Endometrial microvascular endothelial cells (primary cell): ENCODE measurements around the gene PTPRJ. TPM values are rescaled to one million over a fixed set of nuclear protein-coding genes. Genes with fewer than 3 reads are reported as not detected.
"Not testable (repeated sequence)": the region's sequence is repeated elsewhere in the genome, so short reads cannot be mapped to it uniquely, and the experiment has no call there.

Experiments used
- in situ Hi-C: cut with HindIII; loops from 2 replicates; pipeline ENCODE4 v1.10.0; 2017; ENCODE audit warnings: low sequenced_read_pairs, low pct_unique_long_range_greater_than_20kb; ENCODE audit errors: inconsistent ontology term
- total RNA-seq: library from RNA; depleted of rRNA; stranded (reverse); fragments of >200 nt; gene quantifications from one replicate; pipeline ENCODE4 v1.2.3, GENCODE V29; 2015; ENCODE audit errors: inconsistent ontology term

Gene PTPRJ
- total RNA-seq, 1 donor from 2014 or later: 10.8 TPM

GRCh38 chr11:48165426-48165825, 185.1 kb downstream of the PTPRJ start:
- in situ Hi-C loops: no loop called here

- in situ Hi-C loops: no loop called here
Observed at GRCh38 chr11:48167380-48167779, 187.0 kb downstream of the PTPRJ start.

- in situ Hi-C loops: no loop called here
Observed at GRCh38 chr11:48168815-48169214, 188.5 kb downstream of the PTPRJ start.

- in situ Hi-C loops: no loop called here
Observed at GRCh38 chr11:48169259-48169658, 188.9 kb downstream of the PTPRJ start.

GRCh38 chr11:48169717-48170116, 189.4 kb downstream of the PTPRJ start:
- in situ Hi-C loops: no loop called here

GRCh38 chr11:48170241-48171233, 190.2 kb downstream of the PTPRJ start:
- in situ Hi-C loops: no loop called here

GRCh38 chr11:48172818-48173609, 192.7 kb downstream of the PTPRJ start:
- in situ Hi-C loops: no loop called here

- in situ Hi-C loops: no loop called here
Observed at GRCh38 chr11:48177661-48178060, 197.3 kb downstream of the PTPRJ start.

- in situ Hi-C loops: no loop called here
Observed at GRCh38 chr11:48180627-48181026, 200.3 kb downstream of the PTPRJ start.

- in situ Hi-C loops: no loop called here
Observed at GRCh38 chr11:48182860-48183526, 202.6 kb downstream of the PTPRJ start.

- in situ Hi-C loops: no loop called here
Observed at GRCh38 chr11:48184452-48184851, 204.1 kb downstream of the PTPRJ start.

GRCh38 chr11:48190906-48191654, 210.7 kb downstream of the PTPRJ start:
- in situ Hi-C loops: not testable (repeated sequence)

GRCh38 chr11:48193876-48194275, 213.5 kb downstream of the PTPRJ start:
- in situ Hi-C loops: no loop called here

- in situ Hi-C loops: no loop called here
Observed at GRCh38 chr11:48207881-48208280, 227.5 kb downstream of the PTPRJ start.

- in situ Hi-C loops: no loop called here
Observed at GRCh38 chr11:48210052-48210451, 229.7 kb downstream of the PTPRJ start.

- in situ Hi-C loops: no loop called here
Observed at GRCh38 chr11:48216510-48216909, 236.2 kb downstream of the PTPRJ start, which contains the start of gene OR4B1. Gene OR4B1, plus strand, starts transcription at chr11:48216810. Its CDS starts 0 bp downstream, at chr11:48216810.
